WERI-Rb-1 (cell line): Measurements from ENCODE around the gene SRD5A1.
"Not testable (repeated sequence)": the region's sequence is repeated elsewhere in the genome, so short reads cannot be mapped to it uniquely, and the experiment has no call there.

Experiments used
- DNase-seq: peaks from one replicate; pipeline ENCODE4 v3.0.0-alpha.2; 2020
- H3K27ac ChIP-seq: fragments of 250-450 bp; sonication (Bioruptor Pico); 2 replicates; pipeline ENCODE4 v1.5.1; 2020; ENCODE audit warnings: mild to moderate bottlenecking, moderate library complexity
- H3K27me3 ChIP-seq: fragments of 250-450 bp; sonication (Bioruptor Pico); 2 replicates; pipeline ENCODE4 v1.5.1; 2021; ENCODE audit warnings: mild to moderate bottlenecking, low read depth, moderate library complexity; ENCODE audit not compliant: insufficient read depth, severe bottlenecking
- H3K36me3 ChIP-seq: fragments of 250-450 bp; sonication (Bioruptor Pico); 2 replicates; pipeline ENCODE4 v1.5.1; 2020; ENCODE audit warnings: mild to moderate bottlenecking, moderate library complexity
- H3K4me3 ChIP-seq: 2 replicates; pipeline ENCODE4 v1.5.1; 2011; ENCODE audit warnings: low read depth, mild to moderate bottlenecking, control low read depth, low read length
- H3K9me3 ChIP-seq: fragments of 250-450 bp; sonication (Bioruptor Pico); 2 replicates; pipeline ENCODE4 v1.5.1; 2021; ENCODE audit warnings: mild to moderate bottlenecking, moderate library complexity; ENCODE audit not compliant: severe bottlenecking
- TF ChIP-seq, protein P1 (sequence below): IDR thresholded peaks from 2 replicates; pipeline ENCODE4 v1.5.1; 2011; ENCODE audit warnings: low read depth, mild to moderate bottlenecking, control low read depth, inconsistent platforms, low read length

The SRD5A1 gene

DNA sequence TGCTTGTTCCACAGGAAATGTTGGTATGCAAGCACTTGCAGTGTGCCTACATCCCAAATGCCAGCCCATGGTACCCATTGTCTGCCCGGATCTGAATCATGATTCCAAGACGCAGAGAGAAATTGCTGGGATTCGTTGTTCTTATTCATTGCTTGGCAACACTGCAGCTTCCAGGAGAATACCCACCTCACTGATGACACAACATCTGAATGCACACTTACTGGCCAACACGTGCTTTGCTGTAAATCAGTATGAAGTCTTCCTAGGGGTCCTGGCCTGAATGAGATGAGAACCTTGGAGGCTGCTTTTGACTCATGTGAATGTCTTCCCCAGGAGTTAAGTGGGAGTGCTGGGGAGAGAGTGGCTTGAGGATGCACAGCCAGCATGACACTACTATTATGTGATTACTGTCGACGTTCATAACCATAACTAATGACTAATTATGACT lies 11.6 kb downstream of the SRD5A1 start:
- TF ChIP-seq, protein P1, sequence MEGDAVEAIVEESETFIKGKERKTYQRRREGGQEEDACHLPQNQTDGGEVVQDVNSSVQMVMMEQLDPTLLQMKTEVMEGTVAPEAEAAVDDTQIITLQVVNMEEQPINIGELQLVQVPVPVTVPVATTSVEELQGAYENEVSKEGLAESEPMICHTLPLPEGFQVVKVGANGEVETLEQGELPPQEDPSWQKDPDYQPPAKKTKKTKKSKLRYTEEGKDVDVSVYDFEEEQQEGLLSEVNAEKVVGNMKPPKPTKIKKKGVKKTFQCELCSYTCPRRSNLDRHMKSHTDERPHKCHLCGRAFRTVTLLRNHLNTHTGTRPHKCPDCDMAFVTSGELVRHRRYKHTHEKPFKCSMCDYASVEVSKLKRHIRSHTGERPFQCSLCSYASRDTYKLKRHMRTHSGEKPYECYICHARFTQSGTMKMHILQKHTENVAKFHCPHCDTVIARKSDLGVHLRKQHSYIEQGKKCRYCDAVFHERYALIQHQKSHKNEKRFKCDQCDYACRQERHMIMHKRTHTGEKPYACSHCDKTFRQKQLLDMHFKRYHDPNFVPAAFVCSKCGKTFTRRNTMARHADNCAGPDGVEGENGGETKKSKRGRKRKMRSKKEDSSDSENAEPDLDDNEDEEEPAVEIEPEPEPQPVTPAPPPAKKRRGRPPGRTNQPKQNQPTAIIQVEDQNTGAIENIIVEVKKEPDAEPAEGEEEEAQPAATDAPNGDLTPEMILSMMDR = no peak
- Histone ChIP-seq H3K4me3 (no peak overlapping the region), H3K36me3 (peaks cover 2% of the 10 kb centered on the region; the same call in 1 of the 2 replicates), H3K27me3 (no peaks in the 10 kb centered on the region), H3K27ac (no peak overlapping the region), H3K9me3 (no peaks in the 10 kb centered on the region)
- DNase-seq = no peak

DNA sequence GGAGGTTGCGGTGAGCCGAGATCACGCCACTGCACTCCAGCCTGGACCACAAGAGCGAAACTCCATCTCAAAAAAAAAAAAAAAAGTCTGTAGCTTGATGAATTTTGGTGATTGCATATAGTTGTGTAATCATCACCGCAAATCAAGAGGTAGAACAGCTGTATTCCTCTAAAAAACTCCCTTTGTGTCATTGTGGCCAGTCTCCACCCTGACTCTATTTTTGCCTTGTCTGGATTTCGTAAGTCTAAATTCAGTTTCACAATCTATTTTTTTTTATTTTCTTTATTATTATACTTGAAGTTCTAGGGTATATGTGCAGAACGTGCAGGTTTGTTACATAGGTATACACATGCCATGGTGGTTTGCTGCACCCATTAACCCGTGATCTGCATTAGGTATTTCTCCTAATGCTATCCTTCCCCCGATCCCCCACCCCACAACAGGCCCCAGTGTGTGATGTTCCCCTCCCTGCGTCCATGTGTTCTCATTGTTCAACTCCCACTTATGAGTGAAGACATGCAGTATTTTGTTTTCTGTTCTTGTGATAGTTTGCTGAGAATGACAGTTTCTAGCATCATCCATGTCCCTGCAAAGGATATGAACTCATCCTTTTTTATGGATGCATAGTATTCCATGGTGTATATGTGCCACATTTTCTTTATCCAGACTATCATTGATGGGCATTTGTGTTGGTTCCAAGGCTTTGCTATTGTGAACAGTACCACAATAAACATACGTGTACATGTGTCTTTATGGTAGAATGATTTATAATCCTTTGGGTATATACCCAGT lies 12.5 kb downstream of the SRD5A1 start:
- not testable (repeated sequence) for H3K27ac ChIP-seq, H3K4me3 ChIP-seq, DNase-seq, H3K36me3 ChIP-seq, H3K27me3 ChIP-seq, H3K9me3 ChIP-seq

DNA sequence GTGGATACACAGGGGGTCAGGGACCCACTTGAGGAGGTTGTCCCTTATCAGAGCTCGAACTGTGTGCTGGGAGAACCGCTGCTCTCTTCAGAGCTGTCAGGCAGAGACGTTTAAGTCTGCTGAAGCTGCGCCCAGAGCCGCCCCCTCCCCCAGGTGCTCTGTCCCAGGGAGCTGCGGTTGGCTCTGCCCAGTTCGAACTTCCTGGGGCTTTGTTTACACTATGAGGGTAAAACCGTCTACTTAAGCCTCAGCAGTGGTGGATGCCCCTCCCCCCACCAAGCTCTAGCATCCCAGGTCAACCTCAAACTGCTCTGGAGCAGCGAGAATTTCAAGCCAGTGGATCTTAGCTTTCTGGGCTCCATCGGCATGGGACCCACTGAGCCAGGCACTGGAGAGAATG lies 15.9 kb downstream of the SRD5A1 start:
- peak; percentile 29 for DNase-seq

DNA sequence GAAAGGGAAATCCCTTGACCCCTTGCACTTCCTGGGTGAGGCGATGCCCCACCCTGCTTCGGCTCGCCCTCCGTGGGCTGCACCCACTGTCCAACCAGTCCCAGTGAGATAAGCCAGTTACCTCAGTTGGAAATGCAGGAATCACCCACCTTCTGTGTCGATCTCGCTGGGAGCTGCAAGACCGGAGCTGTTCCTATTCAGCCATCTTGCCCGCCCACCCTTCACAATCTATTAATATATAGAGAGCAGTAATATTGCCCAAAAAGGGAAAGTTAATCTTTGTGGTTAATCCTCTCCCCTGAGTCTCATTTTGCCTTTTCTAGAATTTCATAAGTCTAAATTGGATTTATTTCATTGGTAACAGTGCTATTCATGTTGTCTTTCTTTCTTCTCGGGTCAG lies 16.4 kb downstream of the SRD5A1 start:
- H3K36me3 ChIP-seq = peaks cover 17% of the 10 kb centered on the region
- H3K4me3 ChIP-seq = no peak overlapping the region
- H3K27me3 ChIP-seq = no peaks in the 10 kb centered on the region
- DNase-seq = no peak
- H3K9me3 ChIP-seq = no peaks in the 10 kb centered on the region
- TF ChIP-seq, protein P1 = no peak
- H3K27ac ChIP-seq = no peak overlapping the region

More for the DNA sequence above, 15.9 kb downstream of the SRD5A1 start:
- Histone ChIP-seq H3K36me3 (peaks cover 14% of the 10 kb centered on the region), H3K27me3 (no peaks in the 10 kb centered on the region), H3K4me3 (no peak overlapping the region), H3K9me3 (no peaks in the 10 kb centered on the region), H3K27ac (no peak overlapping the region)
- TF ChIP-seq, protein P1 = no peak

DNA sequence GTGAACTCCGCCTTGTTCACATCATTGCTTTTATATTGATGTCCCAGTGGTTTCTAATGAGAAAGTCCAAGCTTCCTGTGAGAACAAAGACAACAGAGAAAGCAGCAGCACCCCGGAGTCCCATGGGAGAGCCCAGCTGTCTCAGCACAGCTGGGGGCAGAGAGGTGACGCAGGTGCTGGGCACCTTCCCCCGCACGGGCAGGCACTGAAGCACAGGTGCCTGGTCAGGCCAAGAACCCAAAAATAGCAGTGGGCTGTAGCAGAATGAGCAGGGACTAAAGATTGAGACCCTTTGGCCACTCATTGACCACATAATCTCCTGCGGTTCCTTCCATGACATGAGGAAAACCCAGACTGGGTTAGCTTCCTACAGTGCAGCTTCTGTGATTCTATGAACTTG lies 18.8 kb downstream of the SRD5A1 start:
- Histone ChIP-seq H3K9me3 (no peaks in the 10 kb centered on the region), H3K36me3 (peaks cover 36% of the 10 kb centered on the region), H3K27ac (no peak overlapping the region), H3K4me3 (no peak overlapping the region), H3K27me3 (no peaks in the 10 kb centered on the region)
- DNase-seq = no peak
- TF ChIP-seq, protein P1 = no peak

DNA sequence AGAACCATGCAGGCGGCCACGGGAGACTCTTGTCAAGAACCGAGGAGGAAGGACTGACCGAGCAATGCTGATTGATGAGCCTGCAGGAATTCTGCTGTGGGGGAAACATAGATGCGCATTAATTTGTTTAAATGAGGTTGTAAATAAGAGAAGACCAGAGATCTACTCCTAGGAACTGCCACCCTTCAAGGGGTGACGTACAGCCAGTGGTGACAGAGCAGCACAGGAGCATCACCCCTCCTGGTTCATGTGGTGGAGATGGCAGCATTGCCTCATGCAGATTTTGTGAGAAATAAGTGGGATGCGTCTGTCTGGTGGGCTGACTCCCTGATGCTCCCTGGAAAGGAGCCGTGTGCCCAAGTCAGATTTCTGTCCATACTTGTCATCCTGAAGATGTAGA lies 22.2 kb downstream of the SRD5A1 start:
- H3K27me3 ChIP-seq = no peaks in the 10 kb centered on the region

More for the DNA sequence above, 22.2 kb downstream of the SRD5A1 start:
- H3K36me3 ChIP-seq = peaks cover 52% of the 10 kb centered on the region
- no peaks in the 10 kb centered on the region for H3K9me3 ChIP-seq
- TF ChIP-seq, protein P1 = no peak
- H3K27ac ChIP-seq = no peak overlapping the region
- DNase-seq = no peak
- no peak overlapping the region for H3K4me3 ChIP-seq
